H1 (cell line): ENCODE data around the gene RGS16. TPM values are rescaled to one million over a fixed set of nuclear protein-coding genes. Genes with fewer than 3 reads are reported as not detected.

ENCODE experiments used
- CTCF ChIA-PET: fragments of 300-600 bp; sonication (Branson Sonifier 250); formaldehyde crosslinking; loops from one replicate; lab custom pipeline; 2021; ENCODE audit not compliant: partially characterized antibody; lab: Charles Lee
- POLR2A ChIA-PET: fragments of 300-600 bp; sonication (Branson Sonifier 250); formaldehyde crosslinking; loops from one replicate; lab custom pipeline; 2021; ENCODE audit warnings: inconsistent platforms; ENCODE audit not compliant: partially characterized antibody; lab: Charles Lee
- DNase-seq, 2 experiments: peaks; one replicate each; pipeline versions ENCODE4 v3.0.0 to v3.0.0-alpha.2; 2010 to 2022; ENCODE audit warnings: low spot score in 2 of 2, low read depth in 1 of 2, mixed read lengths in 1 of 2
- FAIRE-seq: peaks from 2 replicates; lab custom pipeline; 2011; peaks lifted over from hg19 to GRCh38; lab: Jason Lieb, UNC
- H2AFZ ChIP-seq: 2 replicates; pipeline ENCODE4 v1.8.1; 2012; ENCODE audit warnings: low read length, inconsistent platforms
- H2AK5ac ChIP-seq: 2 replicates; pipeline ENCODE4 v1.6.1; 2013; ENCODE audit warnings: low read depth, low read length
- H2BK120ac ChIP-seq: replicated peaks from 2 replicates; pipeline ENCODE3; 2013; ENCODE audit warnings: low read depth, low read length, inconsistent platforms
- H2BK12ac ChIP-seq: 2 replicates; pipeline ENCODE4 v1.6.1; 2013; ENCODE audit warnings: low read depth, low read length
- H2BK15ac ChIP-seq: 2 replicates; pipeline ENCODE4 v1.6.1; 2013; ENCODE audit warnings: low read length
- H2BK20ac ChIP-seq: 2 replicates; pipeline ENCODE4 v1.6.1; 2013; ENCODE audit warnings: low read length
- H2BK5ac ChIP-seq: 2 replicates; pipeline ENCODE4 v1.6.1; 2013; ENCODE audit warnings: low read depth, low read length
- H3K14ac ChIP-seq: 2 replicates; pipeline ENCODE4 v1.6.1; 2013; ENCODE audit warnings: inconsistent platforms; ENCODE audit not compliant: insufficient read length
- H3K18ac ChIP-seq: 2 replicates; pipeline ENCODE4 v1.6.1; 2013; ENCODE audit warnings: low read length; ENCODE audit errors: extremely low read depth
- H3K23ac ChIP-seq: 2 replicates; pipeline ENCODE4 v1.6.1; 2013; ENCODE audit warnings: inconsistent platforms; ENCODE audit not compliant: insufficient read length
- H3K23me2 ChIP-seq: 2 replicates; pipeline ENCODE4 v1.6.1; 2013; ENCODE audit warnings: low read depth, low read length
- H3K27ac ChIP-seq: 2 replicates; pipeline ENCODE4 v1.6.1; 2011; ENCODE audit warnings: low read depth, low read length, inconsistent platforms
- H3K27me3 ChIP-seq, 4 experiments: replicated peaks in 1 of 4; 1 replicate in 1 of 4; 2 replicates in 3 of 4; pipeline versions ENCODE4 v1.6.1 to v1.8.1; 2011 to 2013; ENCODE audit warnings: low read length in 3 of 4, mild to moderate bottlenecking in 3 of 4, inconsistent platforms in 2 of 4, mixed read lengths in 2 of 4, moderate library complexity in 1 of 4; ENCODE audit not compliant: control insufficient read depth in 3 of 4, insufficient read depth in 3 of 4; ENCODE audit errors: extremely low read depth in 1 of 4
- H3K36me3 ChIP-seq, 4 experiments: 2 replicates each; pipeline versions ENCODE4 v1.6.1 to v1.8.1; 2011 to 2013; ENCODE audit warnings: mild to moderate bottlenecking in 4 of 4, low read length in 3 of 4, moderate library complexity in 2 of 4, control low read depth in 1 of 4, inconsistent platforms in 1 of 4; ENCODE audit not compliant: insufficient read depth in 4 of 4, control insufficient read depth in 2 of 4
- H3K4ac ChIP-seq: replicated peaks from 2 replicates; pipeline ENCODE3; 2013; ENCODE audit warnings: low read length, low read depth, mixed read lengths, inconsistent platforms; ENCODE audit not compliant: insufficient read length
- H3K4me1 ChIP-seq, 4 experiments: replicated peaks in 1 of 4; 1 replicate in 1 of 4; 2 replicates in 3 of 4; pipeline versions ENCODE4 v1.6.1 to v1.8.1; 2011 to 2013; ENCODE audit warnings: low read length in 3 of 4, inconsistent platforms in 2 of 4, mixed read lengths in 1 of 4; ENCODE audit not compliant: insufficient read depth in 4 of 4, control insufficient read depth in 3 of 4
- H3K4me2 ChIP-seq, 2 experiments: 2 replicates each; pipeline versions ENCODE4 v1.6.1 to v1.8.1; 2011 to 2013; ENCODE audit warnings: low read depth in 2 of 2, low read length in 2 of 2, control low read depth in 1 of 2, inconsistent platforms in 1 of 2, mild to moderate bottlenecking in 1 of 2; ENCODE audit not compliant: insufficient read depth in 1 of 2
- H3K4me3 ChIP-seq, 4 experiments: fragments of 200-600, 300-600 bp in 1 of 4; sonication (generic), shearing (Covaris generic), sonication (Bioruptor Twin) in 1 of 4; 2 replicates each; pipeline versions ENCODE4 v1.5.1 to v1.8.1; 2011 to 2016; ENCODE audit warnings: low read length in 4 of 4, low read depth in 3 of 4, control low read depth in 2 of 4, inconsistent platforms in 2 of 4, mild to moderate bottlenecking in 2 of 4, mixed read lengths in 1 of 4, moderate library complexity in 1 of 4; ENCODE audit not compliant: insufficient read depth in 2 of 4; ENCODE audit errors: extremely low read depth in 1 of 4
- H3K56ac ChIP-seq: replicated peaks from 2 replicates; pipeline ENCODE3; 2013; ENCODE audit warnings: low read depth, mild to moderate bottlenecking, mixed read lengths, low read length, inconsistent platforms; ENCODE audit not compliant: insufficient read length
- H3K79me1 ChIP-seq: 2 replicates; pipeline ENCODE4 v1.6.1; 2013; ENCODE audit warnings: low read depth, low read length, control low read depth
- H3K79me2 ChIP-seq, 2 experiments: 2 replicates each; pipeline versions ENCODE4 v1.6.1 to v1.8.1; 2012 to 2013; ENCODE audit warnings: low read length in 2 of 2, mild to moderate bottlenecking in 2 of 2, inconsistent platforms in 1 of 2; ENCODE audit not compliant: insufficient read depth in 2 of 2, control insufficient read depth in 1 of 2
- H3K9ac ChIP-seq, 4 experiments: replicated peaks in 1 of 4; 1 replicate in 1 of 4; 2 replicates in 3 of 4; pipeline versions ENCODE4 v1.6.1 to v1.8.1; 2011 to 2013; ENCODE audit warnings: low read depth in 3 of 4, low read length in 3 of 4, control low read depth in 2 of 4, mild to moderate bottlenecking in 2 of 4, moderate library complexity in 2 of 4, inconsistent platforms in 1 of 4; ENCODE audit errors: extremely low read depth in 1 of 4
- H3K9me3 ChIP-seq, 2 experiments: 2 replicates each; pipeline versions ENCODE4 v1.6.1 to v1.8.1; 2012 to 2013; ENCODE audit warnings: mild to moderate bottlenecking in 2 of 2, moderate library complexity in 2 of 2, control low read depth in 1 of 2, inconsistent platforms in 1 of 2, low read depth in 1 of 2, low read length in 1 of 2, mixed read lengths in 1 of 2; ENCODE audit not compliant: insufficient read depth in 2 of 2
- H4K20me1 ChIP-seq, 2 experiments: replicated peaks in 1 of 2; 2 replicates each; pipeline versions ENCODE3 to v1.8.1; 2011 to 2013; ENCODE audit warnings: inconsistent platforms in 2 of 2, low read length in 2 of 2, mild to moderate bottlenecking in 1 of 2; ENCODE audit not compliant: insufficient read depth in 2 of 2, control insufficient read depth in 1 of 2
- H4K5ac ChIP-seq: 2 replicates; pipeline ENCODE4 v1.6.1; 2013; ENCODE audit warnings: low read length, low read depth, mixed read lengths, inconsistent platforms; ENCODE audit not compliant: insufficient read length
- H4K8ac ChIP-seq: 2 replicates; pipeline ENCODE4 v1.8.0; 2013; ENCODE audit warnings: mild to moderate bottlenecking, moderate library complexity, low read length, inconsistent platforms; ENCODE audit not compliant: insufficient read depth; ENCODE audit errors: extremely low read depth
- H4K91ac ChIP-seq: replicated peaks from 2 replicates; pipeline ENCODE3; 2013; ENCODE audit warnings: low read length, mixed read lengths, inconsistent platforms; ENCODE audit not compliant: insufficient read length
- BRCA1 ChIP-seq: IDR thresholded peaks from 2 replicates; pipeline ENCODE4 v1.6.1; 2012; ENCODE audit warnings: low read depth, low read length, improper control_type of control experiment
- EZH2 ChIP-seq: fragments of 200-600 bp; sonication (generic); IDR thresholded peaks from 2 replicates; pipeline ENCODE4 v1.7.1; 2012; ENCODE audit warnings: low read depth, mild to moderate bottlenecking, moderate library complexity, low read length, inconsistent platforms; ENCODE audit not compliant: severe bottlenecking
- GABPA ChIP-seq: IDR thresholded peaks from 2 replicates; pipeline ENCODE4 v1.6.1; 2011; ENCODE audit warnings: mild to moderate bottlenecking, low read length, moderate library complexity, borderline replicate concordance; ENCODE audit not compliant: insufficient read depth
- POLR2A ChIP-seq, 2 experiments: IDR thresholded peaks; 1 replicate in 1 of 2; 2 replicates in 1 of 2; pipeline ENCODE4 v1.6.1; 2011; ENCODE audit warnings: low read depth in 2 of 2, low read length in 2 of 2, mild to moderate bottlenecking in 2 of 2; ENCODE audit errors: control extremely low read depth in 1 of 2
- POLR2AphosphoS5 ChIP-seq: IDR thresholded peaks from 2 replicates; pipeline ENCODE4 v1.6.1; 2011; ENCODE audit warnings: low read depth, low read length
- RNF2 ChIP-seq: fragments of 200-900, 300-1000 bp; sonication (generic); IDR thresholded peaks from 2 replicates; pipeline ENCODE4 v1.7.1; 2016; ENCODE audit warnings: borderline replicate concordance, low read depth, mild to moderate bottlenecking, antibody characterized with exemption, low read length; ENCODE audit not compliant: poor library complexity, severe bottlenecking; ENCODE audit errors: missing control alignments
- SIX5 ChIP-seq: IDR thresholded peaks from 2 replicates; pipeline ENCODE4 v1.6.1; 2011; ENCODE audit warnings: mild to moderate bottlenecking, low read depth, low read length
- WGBS, 2 experiments: shearing (Covaris generic) in 1 of 2; methylation state at CpG; one replicate each; pipeline versions ENCODE4 v1.1.6 to v1.1.7; 2013 to 2015; ENCODE audit warnings: low lambda C conversion rate in 2 of 2, mixed read lengths in 2 of 2, inconsistent platforms in 1 of 2, low coverage in 1 of 2, missing lambda C conversion rate in 1 of 2; ENCODE audit not compliant: insufficient replicate concordance in 2 of 2, insufficient coverage in 1 of 2, insufficient read length in 1 of 2; ENCODE audit errors: extremely low coverage in 1 of 2, missing lambda C conversion rate in 1 of 2; 5-methylcytosine and 5-hydroxymethylcytosine counted together
- polyA plus RNA-seq, 7 experiments: library from polyadenylated mRNA; depleted of rRNA in 3 of 7; stranded (reverse) in 5 of 7; unstranded in 2 of 7; fragments of >200 nt in 5 of 7; fragments of 200-250 nt in 2 of 7; gene quantifications; 1 replicate in 5 of 7; 2 replicates in 1 of 7; 4 replicates in 1 of 7; pipeline versions ENCODE4 v1.2.1 to v1.2.3, GENCODE V29; 2011 to 2013; ENCODE audit warnings: missing spikeins in 2 of 7, mixed read lengths in 2 of 7
- total RNA-seq: library from RNA; stranded (reverse); fragmentation: NEBNext Ultra II Directional; extraction: Animal tissue kit (Norgen Biotek cat#: 25700); gene quantifications from 2 replicates; pipeline ENCODE4 v1.2.1, GENCODE V29; 2021

RGS16 gene
- total and polyA plus RNA-seq, 2 of the 8 experiments (the other 6 are each of a cell fraction or from before 2014, with no cell fraction given), result 5.7 to 9.8 TPM

DNA sequence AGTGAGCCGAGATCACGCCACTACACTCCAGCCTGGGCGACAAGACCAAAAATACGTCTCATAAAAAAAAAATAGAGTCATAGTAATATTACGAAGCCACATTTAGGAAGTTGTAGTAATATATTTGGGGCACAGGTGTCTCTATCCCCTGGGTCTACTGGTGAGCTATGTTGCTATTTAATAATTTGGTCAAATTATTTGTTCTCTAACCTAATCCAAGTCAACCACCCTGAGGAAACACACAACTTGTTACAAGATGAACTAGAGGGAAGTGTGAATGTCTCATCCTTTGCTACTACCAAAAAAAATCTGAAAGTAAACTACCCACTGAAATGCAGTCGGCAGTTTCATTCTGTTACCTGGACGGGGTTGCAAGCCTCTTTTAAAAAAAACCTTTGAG is 44.9 kb upstream of the RGS16 start:
- FAIRE-seq (no peak), DNase-seq (no peak)
- Histone ChIP-seq H3K4ac (no peak overlapping the region), H3K14ac (no peak overlapping the region), H4K20me1 (no peaks in the 10 kb centered on the region), H3K9me3 (no peaks in the 10 kb centered on the region), H2AK5ac (no peak overlapping the region), H3K36me3 (no peaks in the 10 kb centered on the region), H4K8ac (no peak overlapping the region), H3K18ac (no peak overlapping the region), H3K4me1 (no peaks in the 10 kb centered on the region), H3K56ac (no peak overlapping the region), H3K9ac (no peak overlapping the region), H3K4me3 (no peak overlapping the region), H2BK12ac (no peak overlapping the region), H3K79me1 (no peaks in the 10 kb centered on the region; the same call in 1 of the 2 replicates), H3K27me3 (no peaks in the 10 kb centered on the region), H3K23me2 (no peaks in the 10 kb centered on the region), H2BK20ac (no peak overlapping the region), H4K91ac (no peak overlapping the region), H3K27ac (no peak overlapping the region), H4K5ac (no peak overlapping the region), H3K4me2 (no peak overlapping the region), H3K79me2 (no peaks in the 10 kb centered on the region), H2BK120ac (no peak overlapping the region), H3K23ac (no peak overlapping the region), H2BK5ac (no peak overlapping the region), H2BK15ac (no peak overlapping the region), H2AFZ (no peak overlapping the region)
- 87% methylated on average over 7 of the region's 7 CpGs; no CpG with 5 or more reads in 1 of the 2 experiments for WGBS, 2 experiments
- ChIA-PET POLR2A (interaction anchor here (0.7 to 1.0 kb wide), 2 partner anchors 33 to 736 kb away, joined by 3 to 4 read pairs; no protein-coding TSS in a partner anchor), CTCF (interaction anchor here (0.8 to 2.6 kb wide), 6 partner anchors 10 to 55 kb away, joined by 3 to 8 read pairs (median 6); no protein-coding TSS in a partner anchor)
- TF ChIP-seq POLR2A (IDR thresholded peaks at IDR 0.05; ENCODE audit: control extremely low read depth in 1 of 2, low read depth in 2 of 2, low read length in 2 of 2) (no peak), SIX5 (no peak), GABPA (no peak), RNF2 (no peak), POLR2AphosphoS5 (no peak), BRCA1 (no peak), EZH2 (no peak)
